H1 (cell line): Measurements from ENCODE around the gene CACNG8.

Experiments used
- CTCF ChIP-seq, 3 experiments: IDR thresholded peaks; 1 replicate in 2 of 3; 2 replicates in 1 of 3; pipeline versions ENCODE4 v1.5.1 to v1.6.1; 2011; ENCODE audit warnings: low read length in 3 of 3, mild to moderate bottlenecking in 3 of 3, inconsistent platforms in 2 of 3, low read depth in 1 of 3, moderate library complexity in 1 of 3; ENCODE audit not compliant: insufficient read depth in 1 of 3; ENCODE audit errors: control extremely low read depth in 1 of 3
- JUN ChIP-seq: IDR thresholded peaks from 2 replicates; pipeline ENCODE4 v1.6.1; 2011; ENCODE audit warnings: low read depth, mild to moderate bottlenecking, improper control_type of control experiment, low read length

GRCh38 chr19:54035215-54036178 lies 72.8 kb downstream of the CACNG8 start:
- no peak for TF ChIP-seq JUN
- no peak for TF ChIP-seq CTCF (IDR thresholded peaks at IDR 0.05; ENCODE audit: control extremely low read depth in 1 of 3, insufficient read depth in 1 of 3, low read depth in 1 of 3, low read length in 3 of 3)
